Trophoblast cell (in vitro differentiated cells and primary cell): ENCODE data around the gene BATF3.
"Not testable (repeated sequence)": the region's sequence is repeated elsewhere in the genome, so short reads cannot be mapped to it uniquely, and the experiment has no call there.

Source experiments
- DNase-seq, 2 donors: peaks; one replicate each; pipeline ENCODE4 v3.0.0-alpha.2; 2016
- H2AFZ ChIP-seq: 2 replicates; pipeline ENCODE4 v1.6.1; 2013; ENCODE audit warnings: low read length, moderate library complexity, mild to moderate bottlenecking; ENCODE audit not compliant: insufficient read depth, poor library complexity
- H2AK5ac ChIP-seq: 2 replicates; pipeline ENCODE4 v1.6.1; 2013; ENCODE audit warnings: mild to moderate bottlenecking, low read length
- H2BK120ac ChIP-seq: 2 replicates; pipeline ENCODE4 v1.6.1; 2013; ENCODE audit warnings: low read length, mild to moderate bottlenecking, moderate library complexity; ENCODE audit not compliant: insufficient read depth, poor library complexity
- H2BK12ac ChIP-seq: 2 replicates; pipeline ENCODE4 v1.6.1; 2013; ENCODE audit warnings: mild to moderate bottlenecking, low read length, moderate library complexity
- H2BK5ac ChIP-seq: 2 replicates; pipeline ENCODE4 v1.6.1; 2013; ENCODE audit warnings: low read length, low read depth, moderate library complexity, mild to moderate bottlenecking; ENCODE audit not compliant: poor library complexity
- H3K14ac ChIP-seq: 2 replicates; pipeline ENCODE4 v1.6.1; 2013; ENCODE audit warnings: mild to moderate bottlenecking, low read length
- H3K18ac ChIP-seq: 2 replicates; pipeline ENCODE4 v1.6.1; 2013; ENCODE audit warnings: mild to moderate bottlenecking, low read length
- H3K23ac ChIP-seq: 2 replicates; pipeline ENCODE4 v1.6.1; 2013; ENCODE audit warnings: low read length
- H3K27ac ChIP-seq: 2 replicates; pipeline ENCODE4 v1.5.1; 2013; ENCODE audit warnings: low read depth, mild to moderate bottlenecking, inconsistent platforms, low read length, moderate library complexity
- H3K27me3 ChIP-seq: 2 replicates; pipeline ENCODE4 v1.6.1; 2013; ENCODE audit warnings: inconsistent platforms, mild to moderate bottlenecking, low read length, moderate library complexity; ENCODE audit not compliant: insufficient read depth
- H3K36me3 ChIP-seq, 2 experiments: 1 replicate in 1 of 2; 2 replicates in 1 of 2; pipeline ENCODE4 v1.6.1; 2013; ENCODE audit warnings: low read length in 2 of 2, mild to moderate bottlenecking in 2 of 2, moderate library complexity in 1 of 2; ENCODE audit not compliant: insufficient read depth in 2 of 2, control insufficient read depth in 1 of 2
- H3K4ac ChIP-seq: 2 replicates; pipeline ENCODE4 v1.6.1; 2013; ENCODE audit warnings: low read depth, mild to moderate bottlenecking, low read length, moderate library complexity
- H3K4me1 ChIP-seq, 2 experiments: 1 replicate in 1 of 2; 2 replicates in 1 of 2; pipeline ENCODE4 v1.6.1; 2013; ENCODE audit warnings: low read length in 2 of 2, mild to moderate bottlenecking in 2 of 2, moderate library complexity in 1 of 2; ENCODE audit not compliant: insufficient read depth in 2 of 2, control insufficient read depth in 1 of 2
- H3K4me2 ChIP-seq: 2 replicates; pipeline ENCODE4 v1.6.1; 2013; ENCODE audit warnings: inconsistent platforms, mild to moderate bottlenecking, low read length, moderate library complexity
- H3K4me3 ChIP-seq: 2 replicates; pipeline ENCODE4 v1.5.1; 2013; ENCODE audit warnings: mild to moderate bottlenecking, low read depth, low read length, inconsistent platforms
- H3K79me1 ChIP-seq: one replicate; pipeline ENCODE4 v1.6.1; 2013; ENCODE audit warnings: low read length
- H3K79me2 ChIP-seq: 2 replicates; pipeline ENCODE4 v1.6.1; 2013; ENCODE audit warnings: low read length, mild to moderate bottlenecking; ENCODE audit not compliant: control insufficient read depth, insufficient read depth, poor library complexity
- H3K9ac ChIP-seq: 2 replicates; pipeline ENCODE4 v1.6.1; 2013; ENCODE audit warnings: mild to moderate bottlenecking, low read length
- H3K9me3 ChIP-seq: 2 replicates; pipeline ENCODE4 v1.6.1; 2013; ENCODE audit warnings: low read depth, mild to moderate bottlenecking, control low read depth, inconsistent platforms, low read length; ENCODE audit not compliant: insufficient read depth
- H4K12ac ChIP-seq: 2 replicates; pipeline ENCODE4 v1.6.1; 2013; ENCODE audit warnings: low read depth, mild to moderate bottlenecking, low read length, moderate library complexity
- H4K8ac ChIP-seq: 2 replicates; pipeline ENCODE4 v1.6.1; 2013; ENCODE audit warnings: low read depth, mild to moderate bottlenecking, low read length, moderate library complexity
- H4K91ac ChIP-seq: one replicate; pipeline ENCODE4 v1.6.1; 2013; ENCODE audit warnings: low read depth, mild to moderate bottlenecking, low read length, moderate library complexity
- WGBS: extraction: QIAGEN DNeasy Blood & Tissue Kit; methylation state at CpG from one replicate; pipeline ENCODE4 v1.1.7; 2013; ENCODE audit warnings: missing lambda C conversion rate; ENCODE audit not compliant: insufficient read length, insufficient coverage; ENCODE audit errors: extremely low coverage; 5-methylcytosine and 5-hydroxymethylcytosine counted together

Gene BATF3

GRCh38 chr1:212713465-212714136, 14.0 kb upstream of the BATF3 start:
- Histone ChIP-seq H4K12ac (no peak overlapping the region), H3K9ac (no peak overlapping the region), H2AK5ac (no peak overlapping the region), H3K18ac (no peak overlapping the region), H2BK12ac (no peak overlapping the region), H3K79me2 (no peaks in the 10 kb centered on the region), H3K79me1 (no peaks in the 10 kb centered on the region), H2BK120ac (no peak overlapping the region), H3K4me2 (no peak overlapping the region), H3K9me3 (no peaks in the 10 kb centered on the region), H2AFZ (no peak overlapping the region), H3K4me1 (no peaks in the 10 kb centered on the region), H3K27me3 (no peaks in the 10 kb centered on the region), H2BK5ac (no peak overlapping the region), H3K14ac (no peak overlapping the region), H4K91ac (no peak overlapping the region), H3K23ac (no peak overlapping the region), H3K36me3 (no peaks in the 10 kb centered on the region), H3K4ac (no peak overlapping the region), H3K27ac (no peak overlapping the region), H4K8ac (no peak overlapping the region), H3K4me3 (no peak overlapping the region)
- no peak for DNase-seq
- WGBS = no CpG with 5 or more reads among the region's 5 CpGs

- Histone ChIP-seq H3K23ac (no peak overlapping the region), H3K4me2 (no peak overlapping the region), H3K4me1 (no peaks in the 10 kb centered on the region), H3K27ac (no peak overlapping the region), H3K36me3 (no peaks in the 10 kb centered on the region), H4K91ac (no peak overlapping the region), H2BK12ac (no peak overlapping the region), H2AFZ (no peak overlapping the region), H4K8ac (no peak overlapping the region), H3K79me2 (no peaks in the 10 kb centered on the region), H3K27me3 (no peaks in the 10 kb centered on the region), H2AK5ac (no peak overlapping the region), H3K9me3 (no peaks in the 10 kb centered on the region), H3K14ac (no peak overlapping the region), H3K18ac (no peak overlapping the region), H2BK120ac (no peak overlapping the region), H3K4ac (no peak overlapping the region), H3K79me1 (no peaks in the 10 kb centered on the region), H3K9ac (no peak overlapping the region), H2BK5ac (no peak overlapping the region), H4K12ac (no peak overlapping the region), H3K4me3 (no peak overlapping the region)
- DNase-seq = no peak
- WGBS = no CpG with 5 or more reads among the region's 4 CpGs
These were observed 13.0 kb upstream of the BATF3 start for GRCh38 chr1:212712451-212713303.

GRCh38 chr1:212711974-212712373, 12.3 kb upstream of the BATF3 start:
- H3K4me3 ChIP-seq, H2AK5ac ChIP-seq, H3K27me3 ChIP-seq, H2BK12ac ChIP-seq, H2AFZ ChIP-seq, H3K79me1 ChIP-seq, H3K27ac ChIP-seq, H3K14ac ChIP-seq, H3K4ac ChIP-seq, H4K12ac ChIP-seq, H2BK5ac ChIP-seq, H3K18ac ChIP-seq, H2BK120ac ChIP-seq, H3K79me2 ChIP-seq, H3K9ac ChIP-seq, H3K9me3 ChIP-seq, H3K36me3 ChIP-seq, H3K4me2 ChIP-seq, H4K91ac ChIP-seq, H3K4me1 ChIP-seq, H3K23ac ChIP-seq, DNase-seq, H4K8ac ChIP-seq: not testable (repeated sequence)
- no CpG with 5 or more reads among the region's 8 CpGs for WGBS

DNA sequence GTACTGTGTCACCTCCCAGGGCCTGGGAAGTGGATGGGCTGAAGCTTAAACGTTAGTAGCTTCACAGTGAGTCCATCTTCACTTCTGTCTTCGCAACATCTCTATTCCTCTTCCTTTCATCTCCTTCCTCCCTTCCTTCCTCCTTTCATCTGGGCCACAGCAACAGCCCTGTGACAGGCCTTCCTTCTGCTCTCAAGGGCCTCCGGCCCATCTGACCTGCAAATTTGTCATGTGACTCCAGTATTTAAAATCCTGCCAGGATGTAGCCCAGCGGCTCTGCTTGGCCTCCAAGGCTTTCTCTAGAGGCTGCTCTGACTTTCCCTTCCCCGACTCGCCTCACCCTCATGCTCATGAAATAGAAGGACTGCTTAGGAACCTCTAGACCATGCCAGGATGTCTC, 10.9 kb upstream of the BATF3 start:
- no peak overlapping the region for H2AK5ac ChIP-seq
- no peaks in the 10 kb centered on the region for H3K36me3 ChIP-seq
- no peak overlapping the region for H3K27ac ChIP-seq
- no peak overlapping the region for H4K8ac ChIP-seq
- H4K12ac ChIP-seq = no peak overlapping the region
- H3K27me3 ChIP-seq = no peaks in the 10 kb centered on the region
- WGBS = no CpG with 5 or more reads among the region's 6 CpGs
- H3K14ac ChIP-seq = no peak overlapping the region
- H2BK5ac ChIP-seq = no peak overlapping the region
- H3K79me2 ChIP-seq = no peaks in the 10 kb centered on the region
- no peak overlapping the region for H2BK120ac ChIP-seq
- H3K4me1 ChIP-seq = no peaks in the 10 kb centered on the region
- no peaks in the 10 kb centered on the region for H3K79me1 ChIP-seq
- H4K91ac ChIP-seq = no peak overlapping the region
- no peaks in the 10 kb centered on the region for H3K9me3 ChIP-seq
- H3K9ac ChIP-seq = no peak overlapping the region
- no peak overlapping the region for H2AFZ ChIP-seq
- H3K23ac ChIP-seq = no peak overlapping the region
- H3K4me2 ChIP-seq = no peak overlapping the region
- no peak for DNase-seq
- H3K18ac ChIP-seq = no peak overlapping the region
- H2BK12ac ChIP-seq = no peak overlapping the region
- no peak overlapping the region for H3K4me3 ChIP-seq
- no peak overlapping the region for H3K4ac ChIP-seq
